Measurements from ENCODE around the gene MED9.

Gene MED9

DNA sequence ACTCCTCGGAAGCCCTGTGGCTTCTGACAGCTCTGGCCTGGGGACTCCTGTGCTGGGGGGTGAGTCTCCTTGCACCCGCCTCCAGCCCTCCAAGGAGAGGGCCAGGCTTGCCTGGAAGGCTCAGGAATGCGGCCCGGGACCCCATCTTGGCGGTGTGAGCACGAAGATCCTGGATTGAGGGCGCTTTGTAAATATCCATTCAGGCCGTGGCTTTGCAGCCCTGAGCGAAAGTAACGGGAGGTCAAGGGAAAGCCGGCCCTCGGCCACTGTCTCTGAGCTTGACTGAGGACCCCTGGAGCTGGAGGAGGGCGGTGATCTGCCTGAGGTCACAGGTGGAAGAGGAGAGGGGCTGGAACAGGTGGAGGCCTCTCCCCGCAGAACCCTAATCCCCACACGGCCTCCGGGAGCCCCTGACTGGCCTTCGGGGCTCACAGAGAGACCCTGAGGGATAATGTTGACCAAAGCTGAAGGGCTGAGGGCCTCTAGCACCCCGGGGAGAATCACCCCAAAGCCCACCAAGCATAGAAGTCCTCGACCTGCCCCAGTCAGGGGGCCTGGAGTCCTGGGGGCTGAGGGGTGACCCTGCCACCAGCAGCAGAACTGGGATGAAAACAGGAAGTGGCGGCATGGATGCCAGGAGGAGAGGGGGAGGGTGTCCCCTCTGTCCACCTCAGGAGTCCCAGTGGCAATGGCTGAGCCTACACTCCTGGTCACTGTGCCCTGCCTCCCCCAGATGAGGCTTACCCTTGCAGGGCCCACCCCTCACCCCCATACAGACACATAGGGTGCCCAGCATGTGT lies 27.7 kb downstream of the MED9 start:
- no peak for DNase-seq (ENCODE audit: low read depth in 2 of 2)

DNA sequence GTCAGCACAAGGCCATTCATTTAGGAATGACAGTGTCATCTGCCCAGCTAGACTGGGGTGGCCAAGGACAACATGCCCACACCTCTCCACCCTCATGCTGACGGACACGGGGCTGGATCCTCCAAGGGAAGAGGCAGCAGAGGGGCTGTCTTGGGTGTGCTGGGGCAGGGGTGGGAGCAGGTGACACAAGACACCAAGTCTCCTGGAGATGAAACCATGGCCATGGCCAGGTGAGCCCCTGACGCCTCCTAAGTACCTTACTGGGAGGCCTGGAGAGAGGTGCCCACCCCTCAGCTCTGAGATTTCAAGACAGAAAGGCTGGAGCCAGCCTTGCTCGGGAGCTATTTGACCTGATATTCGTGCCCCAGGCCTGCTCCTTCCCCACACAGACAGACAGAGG lies 28.4 kb downstream of the MED9 start:
- no peak for DNase-seq (ENCODE audit: low read depth in 2 of 2)

DNA sequence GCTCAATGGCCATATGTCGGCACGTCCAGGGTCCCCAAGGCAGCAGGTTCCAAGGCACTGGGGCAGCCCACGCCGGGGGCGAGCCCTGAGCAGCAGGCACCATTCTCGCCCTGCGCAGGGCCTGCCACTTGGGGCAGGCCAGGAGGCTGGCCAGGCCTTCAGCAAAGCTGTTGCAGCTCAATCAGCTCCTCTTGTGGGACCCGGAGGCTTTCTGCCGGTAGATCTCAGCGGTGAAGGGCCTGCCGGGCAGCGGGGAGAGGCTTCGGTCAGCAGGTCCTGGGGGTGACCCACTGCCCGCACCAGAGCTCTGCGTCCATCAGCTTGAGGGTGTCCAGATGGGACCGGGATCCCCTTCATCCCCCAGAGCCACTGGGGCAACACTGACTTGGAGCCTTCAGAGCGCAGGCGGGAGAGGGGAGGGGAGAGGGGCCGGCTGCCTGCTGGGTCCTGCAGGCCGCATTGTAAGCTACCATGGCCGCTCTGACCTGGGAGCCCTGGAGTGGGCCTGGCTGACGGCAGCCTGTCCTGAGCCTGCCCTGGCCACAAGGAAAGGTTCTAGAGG lies 28.9 kb downstream of the MED9 start:
- DNase-seq (ENCODE audit: low read depth in 2 of 2), result no peak

DNA sequence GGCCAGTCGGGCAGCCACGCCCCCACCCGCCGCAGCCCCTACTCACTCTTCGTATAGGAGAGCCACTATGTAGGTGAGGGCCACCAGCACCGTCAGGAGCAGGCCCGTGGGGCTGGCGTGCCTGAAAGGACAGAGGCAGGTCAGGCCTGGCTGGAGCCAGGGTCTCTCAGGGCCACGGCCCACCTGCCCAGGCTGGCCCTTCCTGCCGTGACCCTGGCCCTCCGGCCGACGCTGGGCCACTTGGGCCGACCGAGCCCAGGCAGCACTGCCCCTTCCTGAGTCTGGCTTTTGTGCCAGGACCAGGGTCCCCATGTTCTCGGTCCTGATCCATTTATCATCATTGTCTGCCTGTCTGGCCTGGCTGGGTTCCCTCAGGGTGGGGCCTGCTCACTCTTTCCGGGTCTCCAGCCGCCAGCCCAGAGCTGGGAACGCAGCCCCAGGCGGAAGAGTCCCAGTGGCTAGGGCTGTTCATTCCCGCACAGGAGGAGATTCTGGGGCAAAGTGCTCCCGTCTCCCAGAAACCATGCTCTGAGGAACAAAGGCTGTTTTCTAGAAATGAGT lies 29.5 kb downstream of the MED9 start:
- no peak for DNase-seq (ENCODE audit: low read depth in 2 of 2)

DNA sequence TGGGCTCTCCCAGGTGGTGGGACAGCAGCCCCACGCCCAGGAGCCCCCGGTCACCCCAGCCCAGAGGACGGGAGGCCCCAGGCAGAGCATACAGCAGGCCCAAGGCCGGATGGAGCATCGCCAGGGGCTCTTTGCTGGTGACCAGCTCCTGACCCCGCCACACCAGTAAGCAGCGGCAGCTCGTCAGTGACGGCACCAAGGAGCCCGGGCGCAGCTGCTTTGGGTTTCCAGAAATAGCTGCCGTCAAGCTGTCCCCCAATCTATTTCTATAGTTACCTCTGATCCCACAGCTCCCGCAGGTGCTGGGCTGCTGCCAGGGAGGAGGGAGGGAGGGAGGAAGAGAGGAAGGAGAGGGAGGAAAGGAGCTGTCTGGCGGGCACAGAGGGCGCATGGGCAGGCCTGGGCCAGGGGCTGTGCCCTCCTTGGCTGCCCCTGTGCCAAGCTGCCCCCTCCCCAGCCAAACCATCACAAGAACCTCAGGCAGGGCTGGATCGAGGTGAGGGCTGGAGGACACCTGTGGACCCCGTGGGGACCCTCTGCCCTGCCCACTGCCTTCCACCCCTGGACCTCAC lies 30.2 kb downstream of the MED9 start:
- no peak for DNase-seq (ENCODE audit: low read depth in 2 of 2)

DNA sequence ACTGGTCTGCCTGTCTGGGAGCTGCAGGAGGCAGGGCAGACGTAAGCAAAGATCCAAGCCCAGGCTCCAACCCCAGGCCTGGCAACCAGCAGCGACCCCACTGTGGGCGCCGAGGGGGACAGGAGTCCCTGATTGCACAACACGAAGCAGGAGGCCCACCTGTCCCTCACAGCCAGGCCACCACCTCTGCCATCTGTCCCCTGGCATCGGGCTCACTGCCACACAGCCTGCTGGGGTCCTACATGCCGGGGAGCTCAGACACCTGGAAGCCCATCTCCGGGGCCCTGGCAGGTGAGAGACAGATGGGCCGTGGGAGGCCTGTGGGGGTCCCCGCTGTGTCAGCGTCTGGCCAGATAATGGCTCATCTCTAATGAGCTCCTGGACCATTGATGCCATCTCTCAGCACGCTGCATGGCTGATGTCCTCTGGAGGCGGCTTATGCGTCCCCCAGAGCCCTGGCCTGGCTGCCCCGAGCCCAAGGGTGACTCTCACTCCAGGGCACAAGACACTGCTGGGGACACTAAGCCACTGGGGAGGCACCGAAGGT lies 30.7 kb downstream of the MED9 start:
- no peak for DNase-seq (ENCODE audit: low read depth in 2 of 2)

DNA sequence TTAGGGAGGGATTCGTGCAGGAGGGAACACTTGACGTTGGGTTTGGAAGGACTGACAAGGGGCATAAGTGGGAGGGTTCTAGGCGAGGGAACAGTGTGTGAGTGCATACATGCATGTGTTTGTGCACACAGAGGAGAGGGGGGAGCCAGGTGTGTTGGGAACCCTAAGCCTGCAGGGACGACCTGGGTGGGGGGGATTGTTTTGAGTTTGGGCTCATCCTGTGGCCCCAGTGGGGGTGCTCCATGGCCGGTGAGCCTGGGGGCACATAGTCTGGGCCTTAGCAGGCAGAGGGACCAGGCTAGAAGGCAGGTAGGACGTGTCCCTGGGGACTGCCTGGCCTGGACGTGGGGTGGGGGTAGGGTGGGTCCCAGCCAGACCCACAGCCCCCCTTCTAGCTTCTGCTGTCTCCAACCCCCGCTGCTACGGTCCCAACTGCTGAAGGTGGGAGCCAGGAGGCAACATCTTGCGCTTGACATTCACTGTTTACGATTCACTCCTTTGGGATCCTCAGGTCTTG lies 31.3 kb downstream of the MED9 start:
- no peak for DNase-seq (ENCODE audit: low read depth in 2 of 2)

DNA sequence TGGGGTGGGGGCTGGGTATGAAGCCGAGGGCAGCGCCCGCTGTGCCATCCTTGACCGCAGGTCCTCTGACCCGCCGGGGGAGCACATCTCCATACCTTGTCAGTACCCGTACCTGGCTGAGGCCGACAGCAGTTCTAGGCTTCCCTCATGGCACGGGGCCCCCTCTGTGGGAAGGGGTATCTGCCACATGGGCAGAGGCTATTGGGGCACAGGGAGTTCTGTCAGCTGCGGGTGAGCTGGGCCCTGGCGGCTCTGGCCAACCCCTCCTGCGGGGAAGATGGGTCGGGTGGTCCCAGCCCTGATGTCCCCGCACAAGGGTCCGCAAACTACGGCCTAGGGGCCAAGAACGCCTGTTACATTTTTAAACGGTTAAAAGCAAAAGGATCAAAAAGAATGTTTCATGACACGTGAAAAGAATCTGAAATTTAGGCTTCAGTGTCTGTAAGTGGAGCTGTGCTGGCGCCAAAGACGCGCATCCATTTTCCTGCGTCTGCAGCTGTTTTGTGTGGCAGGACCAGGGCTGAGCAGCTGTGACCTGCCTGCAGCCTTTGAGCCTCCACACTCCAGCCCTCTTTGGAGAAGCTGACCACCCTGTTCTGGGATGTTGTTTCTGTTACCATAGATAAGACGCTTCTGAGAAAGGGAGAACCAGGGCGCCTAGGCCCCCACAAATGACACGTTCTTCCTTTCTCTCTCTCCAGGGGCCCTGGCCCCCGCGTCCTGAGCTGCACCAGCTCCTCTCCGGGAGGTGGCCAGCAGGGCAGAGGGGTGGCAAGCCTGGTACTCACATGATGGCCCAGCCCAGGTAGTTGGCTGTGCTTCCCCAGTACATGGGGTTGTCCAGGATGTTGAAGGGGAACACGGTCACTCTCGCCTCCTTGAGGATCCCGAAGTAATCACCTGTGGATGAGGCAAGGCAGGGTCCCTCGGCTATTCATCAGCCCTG lies 32.1 kb downstream of the MED9 start:
- DNase-seq (ENCODE audit: low read depth in 2 of 2), result no peak

DNA sequence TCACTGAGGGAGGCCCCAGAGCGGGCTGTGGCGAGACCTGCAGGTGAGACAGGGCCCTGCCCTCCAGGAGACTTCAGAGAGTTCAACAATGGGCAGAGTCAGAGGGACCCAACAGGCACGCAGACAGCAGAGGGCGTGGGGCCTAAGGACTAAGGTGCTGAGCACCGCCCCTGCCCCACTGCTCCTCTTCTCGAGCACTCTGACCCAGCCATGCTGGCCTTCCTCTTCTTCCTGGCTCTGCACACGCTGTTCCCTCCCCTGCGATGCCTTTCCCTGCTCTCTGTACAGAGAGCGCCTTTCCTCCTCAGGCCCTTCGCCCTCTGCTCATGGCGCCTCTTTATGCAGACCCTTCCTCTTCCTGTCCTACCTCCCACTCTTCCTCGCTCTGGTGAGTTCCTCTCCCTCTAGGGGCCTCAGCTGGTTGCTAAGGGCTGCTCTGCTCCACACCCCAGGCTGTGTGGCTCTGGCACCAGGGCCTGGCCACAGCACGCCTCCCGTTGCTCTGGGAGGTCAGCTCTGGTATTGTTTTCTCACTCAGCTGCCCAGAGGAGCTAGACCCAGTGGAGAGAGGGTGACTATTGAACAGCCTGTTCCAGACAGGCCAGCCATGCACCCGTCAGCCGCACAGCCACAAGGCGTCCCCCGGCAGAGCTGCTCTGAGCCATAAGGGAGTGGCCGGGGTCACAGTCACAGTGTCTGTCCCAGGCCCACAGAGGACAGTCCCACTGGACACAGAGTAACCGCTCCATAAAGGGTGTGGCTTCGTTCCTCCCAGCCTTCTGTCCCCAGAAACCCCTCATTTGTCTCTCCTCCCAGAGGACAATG lies 33.0 kb downstream of the MED9 start:
- no peak for DNase-seq (ENCODE audit: low read depth in 2 of 2)

DNA sequence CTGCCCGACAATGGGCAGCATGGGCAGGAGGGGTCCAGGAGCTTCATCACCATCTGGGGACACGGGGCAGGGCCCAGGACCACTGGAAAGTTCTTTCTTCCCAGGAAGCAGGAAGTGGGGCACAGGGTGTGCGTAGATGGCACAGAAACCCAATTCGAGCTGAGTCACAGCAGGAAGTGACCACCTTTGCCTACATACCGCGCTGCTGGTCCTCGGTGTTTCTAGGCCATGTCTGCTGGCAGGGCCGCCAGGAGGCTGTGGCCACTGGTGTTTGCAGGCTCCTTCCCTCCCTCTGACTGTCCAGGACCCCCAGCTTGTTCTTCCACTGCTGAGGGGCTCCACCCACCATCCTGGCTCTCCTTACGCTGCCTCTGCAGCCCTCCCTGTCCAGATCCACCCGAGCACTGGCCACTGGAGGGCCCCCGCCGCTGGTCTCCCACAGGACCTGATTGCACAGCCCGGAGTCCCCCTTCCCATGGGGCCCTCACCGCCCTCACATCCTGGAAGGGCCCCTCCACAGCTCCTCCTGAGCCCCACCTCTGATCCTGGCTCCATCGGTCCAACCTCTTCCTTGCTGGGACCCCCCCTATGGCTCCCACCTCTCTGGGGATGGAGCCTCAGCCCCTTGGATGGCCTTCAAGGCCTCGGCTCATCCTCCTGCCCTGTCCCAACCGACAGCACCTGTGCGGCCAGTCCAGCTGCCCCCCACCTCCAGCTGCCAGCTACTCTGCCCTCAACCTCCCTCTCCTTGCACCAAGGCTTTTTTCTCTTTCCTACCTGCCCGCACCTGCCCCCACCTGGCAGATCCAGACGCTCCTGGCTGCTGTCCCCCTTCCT lies 33.9 kb downstream of the MED9 start:
- DNase-seq (ENCODE audit: low read depth in 2 of 2), result no peak

DNA sequence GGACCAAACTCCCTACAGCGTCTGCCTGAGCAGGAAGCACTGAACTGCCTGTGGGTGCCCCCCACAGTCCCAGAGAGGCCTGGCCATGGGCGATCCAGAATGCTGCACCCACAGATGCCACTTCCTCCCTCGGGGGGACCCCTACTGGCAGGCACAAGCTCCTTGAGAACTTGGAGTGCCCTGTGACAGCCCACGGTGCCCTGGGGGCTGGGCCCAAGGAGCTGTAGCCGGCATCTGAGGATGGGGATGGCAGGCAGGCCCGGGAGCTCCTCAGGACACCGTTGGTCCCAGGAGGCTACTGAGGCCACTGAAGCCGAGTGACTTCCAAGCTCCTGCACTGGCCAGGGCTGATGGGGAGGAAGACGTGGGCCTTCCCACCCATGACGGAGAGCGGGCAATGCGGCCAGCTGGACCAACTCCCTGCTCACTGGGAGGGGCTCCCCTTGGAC lies 34.5 kb downstream of the MED9 start:
- no peak for DNase-seq (ENCODE audit: low read depth in 2 of 2)

DNA sequence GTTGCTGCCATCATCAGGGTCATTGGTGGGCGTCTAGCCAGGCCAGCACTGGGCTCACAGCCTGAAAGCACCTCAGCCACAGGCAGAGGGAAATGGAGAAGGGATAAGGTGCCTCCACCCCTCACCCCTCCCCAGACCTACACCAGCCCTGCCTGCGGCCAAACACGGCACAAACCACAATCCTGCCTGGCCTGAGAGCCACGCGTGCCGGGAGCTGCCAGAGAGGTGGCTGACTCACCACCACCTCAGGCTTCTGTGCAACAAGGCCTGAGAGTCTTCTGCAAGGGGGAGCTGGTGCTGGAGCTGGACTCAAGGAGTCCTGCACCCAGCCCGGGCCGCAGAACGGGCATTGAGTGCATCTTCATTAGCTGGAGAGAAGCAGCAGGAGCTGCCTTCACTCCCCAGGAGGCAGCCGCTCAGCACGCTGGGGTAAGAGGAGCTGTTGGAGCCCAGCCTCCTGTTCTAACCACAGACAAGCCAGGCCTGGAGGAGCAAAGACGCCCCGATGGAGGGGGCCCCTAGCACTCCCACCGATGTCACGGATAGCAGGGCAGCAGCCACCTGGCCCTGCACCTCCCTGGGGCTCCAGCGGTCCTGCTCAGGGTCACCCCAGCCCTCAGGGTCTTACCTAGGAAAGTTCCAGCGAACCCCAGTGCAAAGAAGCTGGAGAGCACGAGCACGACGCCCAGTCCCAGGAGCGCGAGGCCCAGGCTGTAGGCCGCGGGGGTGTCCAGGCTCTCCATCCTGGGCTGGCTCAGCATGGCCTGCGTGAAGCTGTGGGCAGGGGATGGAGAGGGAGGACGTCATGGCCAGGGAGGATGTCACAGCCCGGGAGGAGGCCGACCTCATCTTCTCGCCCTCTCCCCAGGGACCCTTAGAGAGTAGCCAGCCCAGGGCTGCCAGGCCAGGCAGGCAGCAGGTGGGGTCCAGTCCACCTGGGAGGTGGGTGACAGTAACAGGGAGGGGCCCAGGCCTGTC lies 35.4 kb downstream of the MED9 start:
- DNase-seq (ENCODE audit: low read depth in 2 of 2), result no peak

DNA sequence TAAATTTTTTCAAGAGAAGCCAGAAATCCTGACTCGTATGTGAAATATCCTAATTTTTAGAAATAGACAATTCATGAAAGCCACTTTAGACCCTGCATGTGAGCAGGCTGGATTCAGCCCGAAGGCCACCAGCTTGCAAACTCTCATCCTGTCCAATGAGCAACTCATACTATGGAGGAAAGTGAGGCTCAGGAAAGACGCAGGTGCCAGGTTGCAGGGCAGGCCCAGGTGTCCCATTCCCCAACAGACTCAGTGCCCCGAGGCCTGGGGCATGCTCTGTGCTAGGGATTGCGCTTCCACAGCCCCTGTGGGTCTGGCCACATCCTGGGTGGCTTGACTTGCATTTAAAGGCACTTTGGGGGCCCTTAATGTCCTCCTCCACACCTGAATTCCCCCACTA lies 36.1 kb downstream of the MED9 start:
- DNase-seq (ENCODE audit: low read depth in 2 of 2), result no peak

DNA sequence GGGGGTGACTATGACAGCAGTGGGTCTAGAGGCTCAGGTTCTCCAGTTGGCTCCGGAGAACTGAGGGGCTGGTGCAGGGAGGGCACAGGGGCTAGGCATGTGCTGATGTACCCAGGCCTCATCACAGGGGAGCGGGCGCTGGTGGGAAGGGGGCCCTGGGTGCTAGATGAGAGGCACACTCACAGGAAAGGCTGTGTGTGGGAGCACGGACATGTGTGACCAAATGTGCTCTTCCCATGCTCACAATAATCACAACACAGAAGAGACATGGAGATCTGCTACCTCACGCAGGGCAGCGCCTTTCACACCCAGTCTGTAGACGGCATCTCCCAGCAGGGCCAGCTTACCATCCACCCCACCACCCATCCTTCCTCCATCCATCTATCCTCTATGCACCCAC lies 36.8 kb downstream of the MED9 start:
- no peak for DNase-seq (ENCODE audit: low read depth in 2 of 2)

DNA sequence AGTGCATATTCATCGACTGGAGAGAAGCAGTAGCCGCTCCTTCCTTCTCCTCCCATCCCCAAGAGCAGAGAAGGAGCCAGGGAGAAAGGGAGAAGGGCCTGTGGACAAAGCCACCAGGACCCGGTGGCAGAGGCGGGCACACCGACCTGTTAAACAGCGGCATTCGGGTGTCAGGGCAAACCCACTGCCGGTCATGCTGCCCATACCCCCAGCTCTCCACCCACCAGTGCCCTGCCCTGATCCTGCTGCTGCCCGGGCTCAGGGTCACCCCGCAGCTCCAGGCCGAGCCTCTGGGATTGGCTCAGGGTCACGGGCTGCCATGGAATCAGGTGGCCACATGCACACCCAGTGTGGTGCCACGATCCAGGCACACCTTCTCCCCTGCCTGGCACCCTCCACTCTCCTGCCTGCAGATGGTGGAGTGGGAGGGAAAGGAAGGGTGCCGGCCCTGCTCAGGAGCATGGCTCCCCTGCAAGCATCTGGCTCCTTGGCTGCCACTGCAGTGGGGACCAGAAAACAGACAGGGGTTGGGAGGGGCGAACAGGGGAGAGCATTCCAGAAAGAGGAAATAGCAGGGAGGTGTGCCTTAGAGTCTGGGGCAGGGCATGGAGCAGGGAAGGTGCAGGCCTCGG lies 37.7 kb downstream of the MED9 start:
- no peak for DNase-seq (ENCODE audit: low read depth in 2 of 2)

DNA sequence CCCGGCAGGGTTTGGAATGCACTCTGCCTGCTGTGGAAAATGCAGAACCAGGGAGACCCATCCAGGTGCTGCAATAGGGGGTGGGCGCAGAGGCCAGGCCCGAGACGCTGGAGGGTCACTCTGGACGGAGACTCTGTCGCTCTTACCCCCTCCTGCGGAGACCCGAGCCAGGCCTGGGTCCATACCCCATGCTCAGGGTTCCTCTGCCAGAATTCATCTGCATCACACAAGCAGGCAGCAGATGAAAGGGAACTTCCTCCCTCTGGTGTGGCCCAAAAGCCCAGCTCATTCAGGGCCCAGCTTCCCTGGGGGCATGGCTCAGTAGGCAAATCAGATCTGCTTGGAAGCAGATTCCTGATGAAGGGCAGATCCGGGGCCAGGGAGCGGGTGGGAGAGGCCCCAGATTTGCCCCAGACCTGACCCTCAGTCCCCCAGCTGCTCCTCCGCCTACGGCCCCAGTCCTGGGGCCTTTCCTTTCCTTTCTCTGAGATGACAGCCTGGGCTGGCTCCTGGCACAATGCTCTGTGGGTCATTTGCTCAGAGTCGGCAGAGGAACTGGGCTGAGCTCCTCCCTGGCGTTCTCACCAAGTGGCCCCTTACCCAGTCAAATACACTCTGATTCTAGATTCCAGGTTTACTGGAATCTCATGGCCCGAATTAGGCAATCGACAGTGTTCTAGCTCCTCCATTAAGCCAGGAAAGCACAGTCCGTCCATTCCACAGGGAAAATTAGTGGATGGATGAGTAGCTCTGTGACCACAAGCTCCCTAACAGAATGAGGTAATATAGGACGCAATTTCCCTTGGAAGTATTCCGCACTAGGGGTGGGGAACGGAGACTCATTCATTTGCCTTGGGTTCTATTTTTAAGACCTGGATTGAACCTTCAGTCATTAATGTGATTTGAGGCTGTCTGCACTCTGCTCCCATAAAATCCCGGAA lies 38.5 kb downstream of the MED9 start:
- DNase-seq (ENCODE audit: low read depth in 2 of 2), result no peak

Measured in stimulated activated CD8-positive, alpha-beta memory T cell treated with anti-CD3 and anti-CD28 coated beads, Interleukin-7, amount 100 ng/mL, for 4 hours (primary cell).